Loucy (cell line): ENCODE results near the gene HAUS8.

ENCODE experiments used
- EZH2phosphoT487 ChIP-seq: fragments of 200-600 bp; IDR thresholded peaks from 2 replicates; pipeline ENCODE4 v1.6.1; 2018; ENCODE audit warnings: antibody characterized with exemption, mild to moderate bottlenecking, moderate library complexity, borderline replicate concordance
- TF ChIP-seq, protein P1 (sequence below): fragments of 200-600 bp; sonication (generic); conservative IDR thresholded peaks from 2 replicates; pipeline ENCODE4 v1.5.1; 2014; ENCODE audit warnings: mild to moderate bottlenecking, antibody characterized with exemption, low read length

DNA sequence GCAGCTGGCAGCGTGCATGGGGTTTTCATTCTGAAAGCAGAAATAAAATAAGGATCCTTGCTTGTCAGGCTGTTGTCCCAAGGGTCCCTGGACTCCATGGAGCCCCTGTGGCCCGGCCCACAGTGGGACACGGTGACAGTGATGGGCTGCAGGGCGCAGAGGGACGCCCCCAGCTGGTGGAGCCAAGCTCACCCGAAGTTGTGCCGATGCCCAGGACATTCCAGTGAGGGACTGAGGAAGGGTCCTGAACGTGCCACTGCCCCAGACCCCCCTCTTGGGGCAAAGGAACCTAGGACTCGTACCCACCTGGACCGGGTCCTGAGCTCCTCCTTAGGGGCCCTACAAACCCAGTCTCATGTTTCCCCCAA is 35.3 kb upstream of the HAUS8 start:
- TF ChIP-seq, protein P1, sequence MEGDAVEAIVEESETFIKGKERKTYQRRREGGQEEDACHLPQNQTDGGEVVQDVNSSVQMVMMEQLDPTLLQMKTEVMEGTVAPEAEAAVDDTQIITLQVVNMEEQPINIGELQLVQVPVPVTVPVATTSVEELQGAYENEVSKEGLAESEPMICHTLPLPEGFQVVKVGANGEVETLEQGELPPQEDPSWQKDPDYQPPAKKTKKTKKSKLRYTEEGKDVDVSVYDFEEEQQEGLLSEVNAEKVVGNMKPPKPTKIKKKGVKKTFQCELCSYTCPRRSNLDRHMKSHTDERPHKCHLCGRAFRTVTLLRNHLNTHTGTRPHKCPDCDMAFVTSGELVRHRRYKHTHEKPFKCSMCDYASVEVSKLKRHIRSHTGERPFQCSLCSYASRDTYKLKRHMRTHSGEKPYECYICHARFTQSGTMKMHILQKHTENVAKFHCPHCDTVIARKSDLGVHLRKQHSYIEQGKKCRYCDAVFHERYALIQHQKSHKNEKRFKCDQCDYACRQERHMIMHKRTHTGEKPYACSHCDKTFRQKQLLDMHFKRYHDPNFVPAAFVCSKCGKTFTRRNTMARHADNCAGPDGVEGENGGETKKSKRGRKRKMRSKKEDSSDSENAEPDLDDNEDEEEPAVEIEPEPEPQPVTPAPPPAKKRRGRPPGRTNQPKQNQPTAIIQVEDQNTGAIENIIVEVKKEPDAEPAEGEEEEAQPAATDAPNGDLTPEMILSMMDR: no peak
- no peak for TF ChIP-seq EZH2phosphoT487
